ENCODE data around the gene FAM13A.
A peak's percentile ranks its signal among the peaks of the same experiment; 100 is the strongest.

The FAM13A gene

GRCh38 chr4:88999392-88999930 lies 57.5 kb downstream of the FAM13A start:
- no peak for DNase-seq (ENCODE audit: low spot score)

GRCh38 chr4:88998891-88999290 lies 58.1 kb downstream of the FAM13A start:
- DNase-seq (ENCODE audit: low spot score): no peak

- no peak for DNase-seq (ENCODE audit: low spot score)
These were observed 59.0 kb downstream of the FAM13A start for GRCh38 chr4:88998001-88998400.

- peak; percentile 39 for DNase-seq (ENCODE audit: low spot score)
These were observed 61.1 kb downstream of the FAM13A start for GRCh38 chr4:88995874-88996273.

- peak; percentile 47 for DNase-seq (ENCODE audit: low spot score)
These were observed 61.7 kb downstream of the FAM13A start for GRCh38 chr4:88995257-88995656.

GRCh38 chr4:88993246-88993645 lies 63.7 kb downstream of the FAM13A start:
- DNase-seq (ENCODE audit: low spot score): no peak

- DNase-seq (ENCODE audit: low spot score): peak; percentile 24
These were observed 65.2 kb downstream of the FAM13A start for GRCh38 chr4:88991746-88992145.

- DNase-seq (ENCODE audit: low spot score): no peak
These were observed 67.0 kb downstream of the FAM13A start for GRCh38 chr4:88989990-88990389.

GRCh38 chr4:88985088-88985773 lies 71.8 kb downstream of the FAM13A start:
- DNase-seq (ENCODE audit: low spot score): no peak

GRCh38 chr4:88982757-88983156 lies 74.2 kb downstream of the FAM13A start:
- DNase-seq (ENCODE audit: low spot score): no peak

GRCh38 chr4:88981993-88982392 lies 75.0 kb downstream of the FAM13A start:
- no peak for DNase-seq (ENCODE audit: low spot score)

GRCh38 chr4:88981556-88981955 lies 75.4 kb downstream of the FAM13A start:
- DNase-seq (ENCODE audit: low spot score): no peak

GRCh38 chr4:88979276-88979675 lies 77.7 kb downstream of the FAM13A start:
- DNase-seq (ENCODE audit: low spot score): no peak

GRCh38 chr4:88976775-88977035 lies 80.3 kb downstream of the FAM13A start:
- DNase-seq (ENCODE audit: low spot score): no peak

GRCh38 chr4:88975958-88976774 lies 80.8 kb downstream of the FAM13A start:
- no peak for DNase-seq (ENCODE audit: low spot score)

GRCh38 chr4:88971536-88971935 lies 85.4 kb downstream of the FAM13A start:
- DNase-seq (ENCODE audit: low spot score): no peak

GRCh38 chr4:88969746-88970145 lies 87.2 kb downstream of the FAM13A start:
- DNase-seq (ENCODE audit: low spot score): no peak

GRCh38 chr4:88969271-88969670 lies 87.7 kb downstream of the FAM13A start:
- DNase-seq (ENCODE audit: low spot score): no peak

GRCh38 chr4:88967883-88968331 lies 89.1 kb downstream of the FAM13A start:
- DNase-seq (ENCODE audit: low spot score): no peak

GRCh38 chr4:88965053-88965452 lies 91.9 kb downstream of the FAM13A start:
- no peak for DNase-seq (ENCODE audit: low spot score)

- DNase-seq (ENCODE audit: low spot score): peak; percentile 41
These were observed 92.5 kb downstream of the FAM13A start for GRCh38 chr4:88964450-88964849.

- DNase-seq (ENCODE audit: low spot score): peak; percentile 61
These were observed 93.2 kb downstream of the FAM13A start for GRCh38 chr4:88963817-88964216.

GRCh38 chr4:88962396-88962795 lies 94.6 kb downstream of the FAM13A start:
- no peak for DNase-seq (ENCODE audit: low spot score)
